Upper lobe of right lung (tissue), 1 donor: Measurements from ENCODE around the gene TAF1. TPM values are rescaled to one million over a fixed set of nuclear protein-coding genes. Genes with fewer than 3 reads are reported as not detected.
"Not testable (repeated sequence)": the region's sequence is repeated elsewhere in the genome, so short reads cannot be mapped to it uniquely, and the experiment has no call there.

ENCODE experiments used
- ATAC-seq: fragments of 200-7000 bp; cut with Tn5 transposase; one replicate; pipeline ENCODE4 v1.9.1; 2020; ENCODE audit warnings: mild to moderate bottlenecking, moderate library complexity
- DNase-seq: peaks from one replicate; pipeline ENCODE4 v3.0.0-alpha.2; 2020
- H3K27ac ChIP-seq: fragments of 200-600 bp; one replicate; pipeline ENCODE4 v1.8.0; 2022
- H3K27me3 ChIP-seq: fragments of 200-600 bp; one replicate; pipeline ENCODE4 v1.8.0; 2022; ENCODE audit warnings: mild to moderate bottlenecking
- H3K36me3 ChIP-seq: fragments of 200-600 bp; one replicate; pipeline ENCODE4 v1.8.0; 2022
- H3K4me1 ChIP-seq: fragments of 200-600 bp; one replicate; pipeline ENCODE4 v1.8.0; 2022
- H3K4me3 ChIP-seq: fragments of 200-600 bp; one replicate; pipeline ENCODE4 v1.8.0; 2022; ENCODE audit warnings: mild to moderate bottlenecking
- H3K9me3 ChIP-seq: fragments of 200-600 bp; one replicate; pipeline ENCODE4 v1.8.0; 2022
- intact Hi-C: fragments of 100-400 bp; cut with DNase I; formaldehyde crosslinking; loops from one replicate; pipeline ENCODE4 v1.11.0; 2022
- long read RNA-seq: library from polyadenylated mRNA; unstranded; transcript quantifications from one replicate; pipeline ENCODE4 v2.0.0, GENCODE V29; 2021
- total RNA-seq: library from RNA; stranded (reverse); fragmentation: NEBNext Ultra II Directional; extraction: Animal tissue kit (Norgen Biotek cat#: 25700); gene quantifications from one replicate; pipeline ENCODE4 v1.2.1, GENCODE V29; 2021
- TF ChIP-seq, protein P1 (sequence below): fragments of 200-600 bp; IDR thresholded peaks from one replicate; pipeline ENCODE4 v1.8.0; 2022; ENCODE audit warnings: antibody characterized with exemption
- donor health status: DM: no; HTN: yes; CAD: no; lungs with severe emphysema.

TAF1 gene, protein sequence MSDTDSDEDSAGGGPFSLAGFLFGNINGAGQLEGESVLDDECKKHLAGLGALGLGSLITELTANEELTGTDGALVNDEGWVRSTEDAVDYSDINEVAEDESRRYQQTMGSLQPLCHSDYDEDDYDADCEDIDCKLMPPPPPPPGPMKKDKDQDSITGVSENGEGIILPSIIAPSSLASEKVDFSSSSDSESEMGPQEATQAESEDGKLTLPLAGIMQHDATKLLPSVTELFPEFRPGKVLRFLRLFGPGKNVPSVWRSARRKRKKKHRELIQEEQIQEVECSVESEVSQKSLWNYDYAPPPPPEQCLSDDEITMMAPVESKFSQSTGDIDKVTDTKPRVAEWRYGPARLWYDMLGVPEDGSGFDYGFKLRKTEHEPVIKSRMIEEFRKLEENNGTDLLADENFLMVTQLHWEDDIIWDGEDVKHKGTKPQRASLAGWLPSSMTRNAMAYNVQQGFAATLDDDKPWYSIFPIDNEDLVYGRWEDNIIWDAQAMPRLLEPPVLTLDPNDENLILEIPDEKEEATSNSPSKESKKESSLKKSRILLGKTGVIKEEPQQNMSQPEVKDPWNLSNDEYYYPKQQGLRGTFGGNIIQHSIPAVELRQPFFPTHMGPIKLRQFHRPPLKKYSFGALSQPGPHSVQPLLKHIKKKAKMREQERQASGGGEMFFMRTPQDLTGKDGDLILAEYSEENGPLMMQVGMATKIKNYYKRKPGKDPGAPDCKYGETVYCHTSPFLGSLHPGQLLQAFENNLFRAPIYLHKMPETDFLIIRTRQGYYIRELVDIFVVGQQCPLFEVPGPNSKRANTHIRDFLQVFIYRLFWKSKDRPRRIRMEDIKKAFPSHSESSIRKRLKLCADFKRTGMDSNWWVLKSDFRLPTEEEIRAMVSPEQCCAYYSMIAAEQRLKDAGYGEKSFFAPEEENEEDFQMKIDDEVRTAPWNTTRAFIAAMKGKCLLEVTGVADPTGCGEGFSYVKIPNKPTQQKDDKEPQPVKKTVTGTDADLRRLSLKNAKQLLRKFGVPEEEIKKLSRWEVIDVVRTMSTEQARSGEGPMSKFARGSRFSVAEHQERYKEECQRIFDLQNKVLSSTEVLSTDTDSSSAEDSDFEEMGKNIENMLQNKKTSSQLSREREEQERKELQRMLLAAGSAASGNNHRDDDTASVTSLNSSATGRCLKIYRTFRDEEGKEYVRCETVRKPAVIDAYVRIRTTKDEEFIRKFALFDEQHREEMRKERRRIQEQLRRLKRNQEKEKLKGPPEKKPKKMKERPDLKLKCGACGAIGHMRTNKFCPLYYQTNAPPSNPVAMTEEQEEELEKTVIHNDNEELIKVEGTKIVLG (N-terminal part only)
- total RNA-seq, result 35.0 TPM
- long read RNA-seq, full-length matches to known transcripts, result 1 of 15 reads
- long read RNA-seq, partial matches to known transcripts, result 7 of 15 reads
- long read RNA-seq, other reads (novel, unspliced or antisense), result 7 of 15 reads

GRCh38 chrX:71365875-71366673 lies at the start of gene TAF1:
Gene TAF1 (plus strand): TSS chrX:71366357. CDS start chrX:71366375, 18 bp downstream.
- intact Hi-C loops, result no loop called here
- TF ChIP-seq, protein P1, sequence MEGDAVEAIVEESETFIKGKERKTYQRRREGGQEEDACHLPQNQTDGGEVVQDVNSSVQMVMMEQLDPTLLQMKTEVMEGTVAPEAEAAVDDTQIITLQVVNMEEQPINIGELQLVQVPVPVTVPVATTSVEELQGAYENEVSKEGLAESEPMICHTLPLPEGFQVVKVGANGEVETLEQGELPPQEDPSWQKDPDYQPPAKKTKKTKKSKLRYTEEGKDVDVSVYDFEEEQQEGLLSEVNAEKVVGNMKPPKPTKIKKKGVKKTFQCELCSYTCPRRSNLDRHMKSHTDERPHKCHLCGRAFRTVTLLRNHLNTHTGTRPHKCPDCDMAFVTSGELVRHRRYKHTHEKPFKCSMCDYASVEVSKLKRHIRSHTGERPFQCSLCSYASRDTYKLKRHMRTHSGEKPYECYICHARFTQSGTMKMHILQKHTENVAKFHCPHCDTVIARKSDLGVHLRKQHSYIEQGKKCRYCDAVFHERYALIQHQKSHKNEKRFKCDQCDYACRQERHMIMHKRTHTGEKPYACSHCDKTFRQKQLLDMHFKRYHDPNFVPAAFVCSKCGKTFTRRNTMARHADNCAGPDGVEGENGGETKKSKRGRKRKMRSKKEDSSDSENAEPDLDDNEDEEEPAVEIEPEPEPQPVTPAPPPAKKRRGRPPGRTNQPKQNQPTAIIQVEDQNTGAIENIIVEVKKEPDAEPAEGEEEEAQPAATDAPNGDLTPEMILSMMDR, result no peak
- peak; percentile 97 for ATAC-seq

DNA sequence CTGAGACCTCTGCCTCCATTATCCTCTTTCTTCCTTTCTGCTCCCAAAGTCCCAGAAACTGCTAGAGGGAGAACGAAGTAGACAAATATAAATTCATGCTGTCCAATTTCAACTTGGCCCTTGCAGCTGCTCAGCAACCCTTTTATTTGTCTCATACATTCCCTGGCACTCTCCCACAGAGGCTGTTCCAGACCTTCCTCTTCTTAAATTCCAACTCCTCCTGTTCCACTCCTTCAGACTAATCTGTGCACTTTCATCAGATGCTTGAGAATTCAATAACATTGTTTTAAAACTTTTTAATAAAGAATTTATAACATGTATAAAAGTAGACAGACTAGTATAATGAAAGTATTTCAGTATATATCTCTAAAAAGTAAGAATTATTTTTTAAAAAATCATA lies 49.2 kb upstream of the TAF1 start:
- H3K36me3 ChIP-seq, H3K4me1 ChIP-seq, intact Hi-C loops, DNase-seq, H3K27me3 ChIP-seq, H3K9me3 ChIP-seq, H3K27ac ChIP-seq, ATAC-seq, H3K4me3 ChIP-seq: not testable (repeated sequence)

More at GRCh38 chrX:71365875-71366673, at the start of gene TAF1:
- Histone ChIP-seq H3K36me3 (peaks cover 11% of the 10 kb centered on the region), H3K27me3 (no peaks in the 10 kb centered on the region), H3K9me3 (no peaks in the 10 kb centered on the region), H3K4me3 (peak within 1 kb of the TSS; percentile 69), H3K4me1 (peaks cover 7% of the 10 kb centered on the region), H3K27ac (peak within 1 kb of the TSS; percentile 94)
- peak; percentile 95 for DNase-seq

- Histone ChIP-seq H3K27me3 (no peaks in the 10 kb centered on the region), H3K4me3 (no peak overlapping the region), H3K36me3 (no peaks in the 10 kb centered on the region), H3K4me1 (no peaks in the 10 kb centered on the region), H3K27ac (no peak overlapping the region), H3K9me3 (no peaks in the 10 kb centered on the region)
- no peak for ATAC-seq
- DNase-seq, result no peak
- TF ChIP-seq, protein P1, result no peak
- intact Hi-C loops, result no loop called here
Measured at GRCh38 chrX:71320126-71320525, 46.0 kb upstream of the TAF1 start.

DNA sequence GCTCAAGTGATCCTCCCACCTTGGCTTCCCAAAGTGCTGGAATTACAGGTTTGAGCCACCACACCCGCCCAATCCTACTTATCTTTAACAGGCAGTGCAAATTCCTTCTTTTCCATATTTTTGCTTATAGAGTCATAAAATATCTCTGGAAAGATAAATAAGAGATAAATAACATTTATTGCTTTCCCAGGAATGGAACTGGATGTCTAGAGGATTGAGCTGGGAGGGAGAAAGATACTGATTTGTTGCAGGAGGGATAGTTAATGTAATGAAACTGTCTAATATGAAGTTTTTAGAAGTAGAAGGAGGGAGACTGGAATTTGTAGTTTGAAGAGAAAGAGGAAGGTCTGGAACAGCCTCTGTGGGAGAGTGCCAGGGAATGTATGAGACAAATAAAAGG lies 44.4 kb upstream of the TAF1 start:
- no peak for DNase-seq

DNA sequence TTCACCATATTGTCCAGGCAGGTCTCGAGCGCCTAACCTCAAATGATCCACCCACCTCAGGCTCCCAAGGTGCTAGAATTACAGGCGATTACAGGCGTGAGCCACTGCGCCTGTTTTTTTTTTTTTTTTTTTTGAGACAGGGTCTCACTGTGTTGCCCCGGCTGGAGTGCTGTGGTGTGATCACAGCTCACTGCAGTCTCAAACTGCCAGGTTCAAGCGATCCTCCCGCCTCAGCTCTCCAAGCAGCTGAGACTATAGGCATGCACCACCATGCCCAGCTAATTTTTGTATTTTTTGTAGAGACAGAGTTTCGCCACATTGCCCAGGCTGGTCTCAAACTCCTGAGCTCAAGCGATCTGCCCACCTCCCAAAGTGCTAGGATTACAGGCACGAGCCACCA lies 41.7 kb upstream of the TAF1 start:
- H3K27ac ChIP-seq, H3K36me3 ChIP-seq, intact Hi-C loops, H3K4me3 ChIP-seq, H3K27me3 ChIP-seq, ATAC-seq, H3K9me3 ChIP-seq, H3K4me1 ChIP-seq, DNase-seq: not testable (repeated sequence)

More for the DNA sequence above, 44.4 kb upstream of the TAF1 start:
- Histone ChIP-seq H3K27me3 (no peaks in the 10 kb centered on the region), H3K27ac (no peak overlapping the region), H3K9me3 (no peaks in the 10 kb centered on the region), H3K4me1 (no peaks in the 10 kb centered on the region), H3K4me3 (no peak overlapping the region), H3K36me3 (no peaks in the 10 kb centered on the region)
- no peak for ATAC-seq
- TF ChIP-seq, protein P1, result no peak
- intact Hi-C loops, result no loop called here
